ENCODE data around the gene STING1.
"Not testable (repeated sequence)": the region's sequence is repeated elsewhere in the genome, so short reads cannot be mapped to it uniquely, and the experiment has no call there.

STING1 gene

GRCh38 chr5:139482050-139482889, at the start of gene STING1:
Gene STING1, minus strand, starts transcription at chr5:139482758. Its CDS starts 1,054 bp downstream, at chr5:139481704.
- peak; percentile 97 for DNase-seq (ENCODE audit: low read depth)
- no peak for TF ChIP-seq CTCF (conservative IDR thresholded peaks at IDR 0.05; ENCODE audit: low read length)
- H3K4me3 ChIP-seq (ENCODE audit: low read length): peak within 1 kb of the TSS; percentile 87

DNA sequence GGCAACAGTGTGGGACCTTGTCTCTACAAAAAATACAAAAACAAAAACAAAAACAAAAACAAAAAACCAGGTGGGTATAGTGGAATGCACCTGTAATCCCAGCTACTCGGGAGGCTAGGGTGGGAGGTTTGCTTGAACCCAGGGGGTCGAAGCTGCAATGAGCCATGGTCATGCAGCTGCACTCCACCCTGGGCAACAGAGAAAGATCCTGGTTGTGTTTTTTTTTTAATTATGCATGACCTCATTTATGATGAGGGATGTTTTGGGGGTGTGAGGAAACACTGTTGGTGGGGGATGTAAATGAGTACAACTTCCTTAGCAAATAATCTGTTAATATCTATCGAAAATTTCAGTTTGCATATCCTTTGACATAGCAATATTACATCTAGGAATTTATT, 49.2 kb upstream of the STING1 start:
- DNase-seq (ENCODE audit: low read depth): no peak
- H3K4me3 ChIP-seq (ENCODE audit: low read length): no peak overlapping the region
- no peak for TF ChIP-seq CTCF (conservative IDR thresholded peaks at IDR 0.05; ENCODE audit: low read length)

GRCh38 chr5:139530079-139530478, 47.5 kb upstream of the STING1 start:
- H3K4me3 ChIP-seq (ENCODE audit: low read length); DNase-seq (ENCODE audit: low read depth): not testable (repeated sequence)

- not testable (repeated sequence) for H3K4me3 ChIP-seq (ENCODE audit: low read length)
Measured at GRCh38 chr5:139528695-139529094, 46.1 kb upstream of the STING1 start.

DNA sequence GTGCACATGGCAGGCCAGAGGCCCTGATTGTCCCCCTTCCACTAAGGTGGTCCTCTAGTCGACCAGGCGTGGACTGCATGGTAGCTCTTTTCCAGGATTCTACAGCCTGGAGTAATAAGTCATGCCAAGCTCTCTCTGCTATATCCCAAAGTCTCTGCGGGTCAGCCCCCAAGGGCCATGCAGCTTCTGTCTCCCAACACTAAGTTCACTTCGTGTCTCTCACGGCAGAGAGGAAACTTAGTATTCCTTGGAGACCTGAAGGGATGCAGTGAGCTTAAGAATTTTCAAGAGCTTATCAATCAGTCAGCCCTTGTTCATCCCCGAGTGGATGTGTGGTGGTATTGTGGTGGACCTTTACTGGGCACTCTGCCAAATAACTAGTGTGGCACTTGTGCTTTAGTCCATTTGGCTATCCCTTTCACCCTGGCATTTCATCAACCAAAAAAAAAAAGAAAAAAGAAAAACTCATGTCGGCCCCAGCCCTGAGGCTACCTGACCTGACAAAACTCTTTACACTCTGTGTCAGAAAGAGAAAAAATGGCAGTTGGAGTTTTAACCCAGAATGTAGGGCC, 45.4 kb upstream of the STING1 start:
- DNase-seq (ENCODE audit: low read depth); H3K4me3 ChIP-seq (ENCODE audit: low read length): not testable (repeated sequence)

More at GRCh38 chr5:139528695-139529094, 46.1 kb upstream of the STING1 start:
- not testable (repeated sequence) for DNase-seq (ENCODE audit: low read depth)

DNA sequence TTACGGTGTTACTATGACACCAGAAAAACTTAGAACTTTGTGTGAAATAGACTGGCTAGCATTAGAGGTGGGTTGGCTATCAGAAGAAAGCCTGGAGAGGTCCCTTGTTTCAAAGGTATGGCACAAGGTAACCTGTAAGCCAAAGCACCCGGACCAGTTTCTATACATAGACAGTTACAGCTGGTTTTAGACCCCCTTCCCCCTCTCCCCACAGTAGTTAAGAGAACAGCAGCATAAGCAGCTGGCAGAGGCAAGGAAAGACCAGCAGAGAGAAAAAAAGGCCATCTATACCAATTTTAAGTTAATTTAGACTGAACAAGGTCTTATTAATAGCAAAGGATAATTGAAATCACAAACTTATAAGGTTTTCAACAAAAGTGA, 44.5 kb upstream of the STING1 start:
- not testable (repeated sequence) for DNase-seq (ENCODE audit: low read depth); H3K4me3 ChIP-seq (ENCODE audit: low read length)

DNA sequence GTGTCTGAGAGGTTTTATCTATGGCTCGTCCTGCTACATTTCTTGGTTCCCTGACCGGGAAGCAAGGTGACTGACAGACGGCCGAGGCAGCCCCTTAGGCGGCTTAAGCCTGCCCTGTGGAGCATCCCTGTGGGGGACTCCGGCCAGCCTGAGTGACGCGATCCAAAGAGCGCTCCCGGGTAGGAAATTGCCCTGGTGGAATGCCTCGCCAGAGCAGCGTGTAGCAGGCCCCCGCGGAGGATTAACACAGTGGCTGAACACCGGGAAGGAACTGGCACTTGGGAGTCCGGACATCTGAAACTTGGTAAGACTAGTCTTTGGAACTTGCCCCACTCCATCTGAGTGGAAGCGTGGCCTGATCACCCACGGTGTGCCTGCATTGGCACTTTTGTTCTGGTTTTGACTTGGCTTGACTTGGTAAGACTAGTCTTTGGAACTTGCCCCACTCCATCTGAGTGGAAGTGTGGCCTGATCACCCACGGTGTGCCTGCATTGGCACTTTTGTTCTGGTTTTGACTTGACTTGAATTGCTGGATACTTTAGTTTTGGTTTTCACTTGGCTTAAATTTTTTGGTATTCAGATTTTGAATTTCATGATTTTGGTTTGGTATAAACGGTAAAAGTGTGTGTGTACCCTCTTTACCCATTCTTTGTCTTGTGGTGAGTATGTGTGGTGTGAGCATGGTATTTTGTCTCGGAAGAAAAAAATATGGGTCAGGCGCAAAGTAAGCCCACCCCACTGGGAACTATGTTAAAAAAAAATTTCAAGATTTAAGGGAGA, 43.9 kb upstream of the STING1 start:
- DNase-seq (ENCODE audit: low read depth); H3K4me3 ChIP-seq (ENCODE audit: low read length): not testable (repeated sequence)

DNA sequence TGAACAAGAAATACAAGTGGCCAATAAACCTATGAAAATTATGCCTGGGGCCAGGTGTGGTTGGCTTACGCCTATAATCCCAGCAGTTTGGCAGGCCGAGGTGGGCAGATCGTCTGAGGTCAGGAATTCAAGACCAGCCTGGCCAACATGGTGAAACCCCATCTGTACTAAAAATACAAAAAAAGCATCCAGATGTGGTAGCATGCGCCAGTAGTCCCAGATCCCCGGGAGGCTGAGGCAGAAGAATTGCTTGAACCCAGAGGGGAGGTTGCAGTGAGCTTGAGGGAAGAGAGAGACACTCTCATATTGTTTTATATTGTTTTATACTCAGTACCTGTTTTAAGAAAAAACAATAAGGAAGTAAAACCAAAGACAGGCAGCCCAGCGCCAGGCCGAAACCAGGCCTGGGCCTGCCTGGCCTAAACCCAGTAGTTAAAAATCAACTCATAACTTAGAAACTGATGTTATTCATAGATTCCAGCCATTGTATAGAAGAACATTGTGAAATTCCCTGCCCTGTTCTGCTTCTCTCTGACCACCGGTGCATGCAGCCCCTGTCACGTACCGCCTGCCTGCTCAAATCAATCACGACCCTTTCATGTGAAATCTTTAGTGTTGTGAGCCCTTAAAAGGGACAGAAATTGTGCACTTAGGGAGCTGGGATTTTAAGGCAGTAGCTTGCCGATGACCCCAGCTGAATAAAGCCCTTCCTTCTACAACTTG, 43.2 kb upstream of the STING1 start:
- H3K4me3 ChIP-seq (ENCODE audit: low read length): not testable (repeated sequence)

GRCh38 chr5:139524940-139525585, 42.5 kb upstream of the STING1 start:
- TF ChIP-seq CTCF (conservative IDR thresholded peaks at IDR 0.05; ENCODE audit: low read length): no peak
- H3K4me3 ChIP-seq (ENCODE audit: low read length): no peak overlapping the region
- DNase-seq (ENCODE audit: low read depth): no peak

More for the DNA sequence above, 43.2 kb upstream of the STING1 start:
- DNase-seq (ENCODE audit: low read depth): not testable (repeated sequence)

Measured in AG10803 (cell line).